OCI-LY7 (cell line): Measurements from ENCODE around the gene SMYD3. TPM values are rescaled to one million over a fixed set of nuclear protein-coding genes. Genes with fewer than 3 reads are reported as not detected.

Experiments used
- BruUV-seq: library from RNA; stranded (reverse); fragments of 400-500 nt; replicated peaks from 2 replicates; lab custom pipeline; 2021; lab: Mats Ljungman, UMichigan
- CTCF ChIA-PET: fragments of 300-600 bp; sonication (Branson Sonifier 250); formaldehyde crosslinking; loops from one replicate; lab custom pipeline; 2022; ENCODE audit warnings: antibody characterized with exemption; ENCODE audit not compliant: unreplicated experiment; lab: Charles Lee
- POLR2A ChIA-PET: fragments of 300-600 bp; sonication (Branson Sonifier 250); formaldehyde crosslinking; loops from one replicate; lab custom pipeline; 2022; ENCODE audit warnings: antibody characterized with exemption; lab: Charles Lee
- DNase-seq: peaks from one replicate; pipeline ENCODE4 v3.0.0-alpha.2; 2015; ENCODE audit warnings: low spot score
- H2AFZ ChIP-seq: fragments of 200-600 bp; sonication (generic), shearing (Covaris generic); 2 replicates; pipeline ENCODE4 v1.6.1; 2014; ENCODE audit warnings: mild to moderate bottlenecking, antibody characterized with exemption, low read length, moderate library complexity
- H3K27ac ChIP-seq: fragments of 200-600 bp; sonication (generic); 2 replicates; pipeline ENCODE4 v1.5.1; 2014; ENCODE audit warnings: mixed run types, low read depth, mild to moderate bottlenecking, moderate library complexity, low read length, inconsistent platforms; ENCODE audit not compliant: poor library complexity, severe bottlenecking
- H3K36me3 ChIP-seq: fragments of 200-600 bp; sonication (generic); 2 replicates; pipeline ENCODE4 v1.6.1; 2014; ENCODE audit warnings: mild to moderate bottlenecking, antibody characterized with exemption, low read length, moderate library complexity, mixed read lengths; ENCODE audit not compliant: insufficient read depth
- H3K4me1 ChIP-seq: fragments of 200-600 bp; sonication (generic); 2 replicates; pipeline ENCODE4 v1.5.1; 2014; ENCODE audit warnings: mild to moderate bottlenecking, low read length; ENCODE audit not compliant: insufficient read depth, poor library complexity, severe bottlenecking
- H3K4me2 ChIP-seq: fragments of 200-600 bp; sonication (generic); 2 replicates; pipeline ENCODE4 v1.6.1; 2014; ENCODE audit warnings: mild to moderate bottlenecking, low read length
- H3K4me3 ChIP-seq: fragments of 200-600 bp; sonication (generic); 2 replicates; pipeline ENCODE4 v1.5.1; 2014; ENCODE audit warnings: mild to moderate bottlenecking, low read depth, low read length; ENCODE audit not compliant: poor library complexity, severe bottlenecking
- H3K79me2 ChIP-seq: fragments of 200-600 bp; sonication (generic); 2 replicates; pipeline ENCODE4 v1.6.1; 2016; ENCODE audit warnings: low read depth, mild to moderate bottlenecking, low read length, moderate library complexity, mixed read lengths; ENCODE audit not compliant: insufficient read depth
- H3K9me2 ChIP-seq: fragments of 200-600 bp; sonication (generic); 2 replicates; pipeline ENCODE4 v1.6.1; 2016; ENCODE audit warnings: mild to moderate bottlenecking, low read length, mixed read lengths; ENCODE audit not compliant: insufficient read depth
- H3K9me3 ChIP-seq: fragments of 200-600 bp; sonication (generic); 2 replicates; pipeline ENCODE4 v1.6.1; 2014; ENCODE audit warnings: mild to moderate bottlenecking, mixed run types, low read length, mixed read lengths
- H4K20me1 ChIP-seq: fragments of 200-600 bp; sonication (generic); 2 replicates; pipeline ENCODE4 v1.6.1; 2014; ENCODE audit warnings: mild to moderate bottlenecking, antibody characterized with exemption, low read length, moderate library complexity, mixed read lengths; ENCODE audit not compliant: insufficient read depth
- CTCF ChIP-seq: fragments of 200-600 bp; sonication (generic); conservative IDR thresholded peaks from 2 replicates; pipeline ENCODE4 v1.5.1; 2014; ENCODE audit warnings: mild to moderate bottlenecking, antibody characterized with exemption, low read length, moderate library complexity, mixed read lengths
- EZH2phosphoT487 ChIP-seq: fragments of 200-600 bp; sonication (generic); IDR thresholded peaks from 2 replicates; pipeline ENCODE4 v1.6.1; 2018; ENCODE audit warnings: low read depth, borderline replicate concordance, mild to moderate bottlenecking, mixed run types, antibody characterized with exemption, low read length, moderate library complexity, mixed read lengths
- intact Hi-C: fragments of 100-400 bp; cut with micrococcal nuclease; formaldehyde crosslinking; loops from one replicate; pipeline ENCODE4 v1.10.0; 2022; ENCODE audit not compliant: unreplicated experiment
- total RNA-seq, 2 experiments: library from RNA; depleted of rRNA in 1 of 2; stranded (reverse); fragments of >200 nt in 1 of 2; shearing (Covaris generic) in 1 of 2; gene quantifications; 2 replicates each; pipeline ENCODE4 v1.2.3, GENCODE V29; 2014 to 2022

SMYD3 gene
- total RNA-seq, 2 experiments from 2014 or later = 28.9 to 34.5 TPM

- Histone ChIP-seq H2AFZ (no peak overlapping the region), H3K27ac (no peak overlapping the region), H4K20me1 (no peaks in the 10 kb centered on the region), H3K4me2 (no peak overlapping the region), H3K9me3 (no peaks in the 10 kb centered on the region), H3K36me3 (no peaks in the 10 kb centered on the region), H3K4me3 (no peak overlapping the region), H3K4me1 (no peaks in the 10 kb centered on the region), H3K9me2 (no peaks in the 10 kb centered on the region), H3K79me2 (no peaks in the 10 kb centered on the region)
- no peak for TF ChIP-seq CTCF
- no peak for TF ChIP-seq EZH2phosphoT487
- ChIA-PET POLR2A (no interaction called here), CTCF (no interaction called here)
- BruUV-seq = no TSS peak
- DNase-seq = no peak
- intact Hi-C loops = no loop called here
Measured at GRCh38 chr1:245878585-245878984, 628.5 kb downstream of the SMYD3 start.

GRCh38 chr1:245877976-245878375, 629.1 kb downstream of the SMYD3 start:
- no peak for DNase-seq
- H3K79me2 ChIP-seq = no peaks in the 10 kb centered on the region
- no peaks in the 10 kb centered on the region for H3K36me3 ChIP-seq
- TF ChIP-seq CTCF = no peak
- TF ChIP-seq EZH2phosphoT487 = no peak
- intact Hi-C loops = no loop called here
- H3K9me3 ChIP-seq = no peaks in the 10 kb centered on the region
- CTCF ChIA-PET = no interaction called here
- H2AFZ ChIP-seq = no peak overlapping the region
- H3K9me2 ChIP-seq = no peaks in the 10 kb centered on the region
- no peak overlapping the region for H3K27ac ChIP-seq
- POLR2A ChIA-PET = no interaction called here
- no peaks in the 10 kb centered on the region for H3K4me1 ChIP-seq
- no peak overlapping the region for H3K4me3 ChIP-seq
- BruUV-seq = no TSS peak
- no peak overlapping the region for H3K4me2 ChIP-seq
- no peaks in the 10 kb centered on the region for H4K20me1 ChIP-seq

- ChIA-PET POLR2A (no interaction called here), CTCF (no interaction called here)
- H3K9me3 ChIP-seq = no peaks in the 10 kb centered on the region
- no peaks in the 10 kb centered on the region for H3K9me2 ChIP-seq
- no peak overlapping the region for H2AFZ ChIP-seq
- H4K20me1 ChIP-seq = no peaks in the 10 kb centered on the region
- H3K27ac ChIP-seq = no peak overlapping the region
- no TSS peak for BruUV-seq
- no peak for DNase-seq
- no peaks in the 10 kb centered on the region for H3K36me3 ChIP-seq
- intact Hi-C loops = no loop called here
- H3K4me2 ChIP-seq = no peak overlapping the region
- no peak for TF ChIP-seq EZH2phosphoT487
- TF ChIP-seq CTCF = no peak
- H3K4me3 ChIP-seq = no peak overlapping the region
- no peaks in the 10 kb centered on the region for H3K4me1 ChIP-seq
- H3K79me2 ChIP-seq = no peaks in the 10 kb centered on the region
Measured at GRCh38 chr1:245876586-245876985, 630.5 kb downstream of the SMYD3 start.
